Measurements from ENCODE around the gene TAOK1. TPM values are rescaled to one million over a fixed set of nuclear protein-coding genes. Genes with fewer than 3 reads are reported as not detected.
A peak's percentile ranks its signal among the peaks of the same experiment; 100 is the strongest.

TAOK1 gene
- total and polyA plus RNA-seq, 2 donors (not counting 1 experiment from before 2014, with no cell fraction given): 9.8 to 80.7 TPM

DNA sequence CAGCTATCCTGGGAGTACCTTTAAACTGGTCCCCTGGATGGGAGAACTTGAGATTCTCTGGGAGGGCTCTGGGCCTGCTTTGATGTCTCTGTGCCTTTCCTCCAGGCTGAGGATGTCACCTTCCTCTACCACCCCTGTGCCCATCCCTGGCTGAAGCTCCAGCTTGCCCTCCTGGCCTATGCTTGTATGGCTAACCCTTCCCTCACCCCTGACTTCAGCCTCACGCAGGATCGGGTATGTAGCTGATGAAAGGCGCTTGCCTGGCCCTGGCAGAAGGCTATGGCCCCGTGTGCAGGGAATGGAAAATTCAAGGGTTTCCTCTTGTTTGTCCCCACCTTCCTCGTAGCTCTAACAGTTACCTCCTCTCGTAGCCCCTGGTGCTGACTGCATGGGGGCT is 181.3 kb downstream of the TAOK1 start:
- Histone ChIP-seq H3K4me3 (ENCODE audit: control extremely low read depth in 1 of 5, extremely low read depth in 1 of 5, insufficient read depth in 1 of 5, low read depth in 2 of 5, low read length in 4 of 5) (no peak overlapping the region), H3K27ac (ENCODE audit: low read length in 2 of 2) (no peak overlapping the region), H2AFZ (ENCODE audit: insufficient read depth, low read depth, low read length, poor library complexity, severe bottlenecking) (no peak overlapping the region), H3K4me2 (replicated peaks; ENCODE audit: low read depth, low read length, poor library complexity, severe bottlenecking) (no peak overlapping the region), H3K9ac (ENCODE audit: low read length) (no peak overlapping the region), H3K79me2 (ENCODE audit: control insufficient read depth, insufficient read depth, low read length) (peaks cover 6% of the 10 kb centered on the region), H3K9me3 (ENCODE audit: control extremely low read depth in 1 of 3, control insufficient read depth in 2 of 3, insufficient read depth in 1 of 3, low read length in 2 of 3) (no peaks in the 10 kb centered on the region), H3K27me3 (replicated peaks in 1 of 4; ENCODE audit: control extremely low read depth in 1 of 4, control insufficient read depth in 3 of 4, insufficient read depth in 4 of 4, low read length in 3 of 4) (no peaks in the 10 kb centered on the region), H3K36me3 (replicated peaks in 1 of 2; ENCODE audit: control extremely low read depth in 1 of 2, control insufficient read depth in 1 of 2, extremely low read depth in 1 of 2, insufficient read depth in 2 of 2, low read length in 1 of 2) (peaks cover 0 to 29% of the 10 kb centered on the region in 2 experiments), H3K4me1 (ENCODE audit: control insufficient read depth in 2 of 2, insufficient read depth in 2 of 2, low read length in 2 of 2) (peaks cover 15 to 28% of the 10 kb centered on the region in 2 donors), H4K20me1 (ENCODE audit: control insufficient read depth, insufficient read depth, low read length, poor library complexity, severe bottlenecking) (peaks cover 34% of the 10 kb centered on the region)
- POLR2A ChIA-PET: interaction anchor here (0.6 to 1.5 kb wide), 4 partner anchors 20 to 77 kb away, joined by 3 to 6 read pairs (median 4); no protein-coding TSS in a partner anchor
- H3K27ac Mint-ChIP-seq: no peak overlapping the region
- TF ChIP-seq, protein P1, sequence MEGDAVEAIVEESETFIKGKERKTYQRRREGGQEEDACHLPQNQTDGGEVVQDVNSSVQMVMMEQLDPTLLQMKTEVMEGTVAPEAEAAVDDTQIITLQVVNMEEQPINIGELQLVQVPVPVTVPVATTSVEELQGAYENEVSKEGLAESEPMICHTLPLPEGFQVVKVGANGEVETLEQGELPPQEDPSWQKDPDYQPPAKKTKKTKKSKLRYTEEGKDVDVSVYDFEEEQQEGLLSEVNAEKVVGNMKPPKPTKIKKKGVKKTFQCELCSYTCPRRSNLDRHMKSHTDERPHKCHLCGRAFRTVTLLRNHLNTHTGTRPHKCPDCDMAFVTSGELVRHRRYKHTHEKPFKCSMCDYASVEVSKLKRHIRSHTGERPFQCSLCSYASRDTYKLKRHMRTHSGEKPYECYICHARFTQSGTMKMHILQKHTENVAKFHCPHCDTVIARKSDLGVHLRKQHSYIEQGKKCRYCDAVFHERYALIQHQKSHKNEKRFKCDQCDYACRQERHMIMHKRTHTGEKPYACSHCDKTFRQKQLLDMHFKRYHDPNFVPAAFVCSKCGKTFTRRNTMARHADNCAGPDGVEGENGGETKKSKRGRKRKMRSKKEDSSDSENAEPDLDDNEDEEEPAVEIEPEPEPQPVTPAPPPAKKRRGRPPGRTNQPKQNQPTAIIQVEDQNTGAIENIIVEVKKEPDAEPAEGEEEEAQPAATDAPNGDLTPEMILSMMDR (IDR thresholded peaks at IDR 0.05): no peak
- no peak for TF ChIP-seq EZH2 (IDR thresholded peaks at IDR 0.05; ENCODE audit: borderline replicate concordance, insufficient read depth, low read depth, low read length, poor library complexity, severe bottlenecking)
- peak; percentile 24 for DNase-seq
- H3K9me3 Mint-ChIP-seq (ENCODE audit: insufficient read depth): no peaks in the 10 kb centered on the region
- intact Hi-C loops (cut with micrococcal nuclease): no loop called here
- no peaks in the 10 kb centered on the region for H3K27me3 Mint-ChIP-seq
- peak overlapping the region; percentile 44 for H3K4me3 Mint-ChIP-seq
- 95% methylated on average over 4 of the region's 6 CpGs for WGBS (ENCODE audit: insufficient coverage)
- ATAC-seq (ENCODE audit: low read depth): no peak
- H3K4me1 Mint-ChIP-seq: peaks cover 26% of the 10 kb centered on the region
- CTCF ChIA-PET: interaction anchor here (1.4 to 24.3 kb wide), 6 partner anchors 11 to 202 kb away, joined by 4 to 336 read pairs (median 28); no protein-coding TSS in a partner anchor

DNA sequence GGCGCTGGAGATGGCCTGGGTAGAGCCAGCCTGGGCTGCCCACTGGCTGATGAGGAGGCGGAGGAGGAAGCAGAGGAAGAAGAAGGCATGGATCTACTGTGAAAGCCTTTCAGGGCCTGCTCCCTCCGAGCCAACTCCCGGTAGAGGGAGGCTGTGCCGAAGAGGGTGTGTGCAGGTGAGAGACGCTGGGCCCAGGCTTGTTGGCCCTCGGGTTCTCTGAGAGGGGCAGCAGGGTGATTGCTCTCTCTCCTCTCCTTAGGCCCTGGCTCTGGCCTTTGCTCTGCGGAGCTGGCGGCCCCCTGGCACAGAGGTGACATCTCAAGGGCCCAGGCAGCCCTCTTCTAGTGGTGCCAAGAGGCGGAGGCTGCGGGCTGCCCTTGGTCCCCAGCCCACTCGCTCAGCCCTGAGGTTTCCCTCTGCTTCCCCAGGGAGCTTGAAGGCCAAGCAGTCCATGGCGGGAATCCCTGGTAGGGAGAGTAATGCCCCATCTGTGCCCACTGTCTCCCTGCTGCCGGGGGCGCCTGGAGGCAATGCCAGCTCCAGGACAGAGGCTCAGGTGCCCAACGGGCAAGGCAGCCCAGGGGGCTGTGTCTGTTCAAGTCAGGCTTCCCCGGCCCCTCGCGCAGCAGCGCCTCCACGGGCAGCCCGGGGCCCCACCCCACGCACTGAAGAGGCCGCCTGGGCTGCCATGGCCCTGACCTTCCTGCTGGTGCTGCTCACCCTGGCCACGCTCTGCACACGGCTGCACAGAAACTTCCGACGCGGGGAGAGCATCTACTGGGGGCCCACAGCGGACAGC is 181.9 kb downstream of the TAOK1 start:
- H3K9me3 Mint-ChIP-seq (ENCODE audit: insufficient read depth): no peaks in the 10 kb centered on the region
- Histone ChIP-seq H3K9ac (ENCODE audit: low read length) (no peak overlapping the region), H4K20me1 (ENCODE audit: control insufficient read depth, insufficient read depth, low read length, poor library complexity, severe bottlenecking) (peaks cover 37% of the 10 kb centered on the region), H3K27me3 (replicated peaks in 1 of 4; ENCODE audit: control extremely low read depth in 1 of 4, control insufficient read depth in 3 of 4, insufficient read depth in 4 of 4, low read length in 3 of 4) (no peaks in the 10 kb centered on the region), H3K9me3 (ENCODE audit: control extremely low read depth in 1 of 3, control insufficient read depth in 2 of 3, insufficient read depth in 1 of 3, low read length in 2 of 3) (no peaks in the 10 kb centered on the region), H3K36me3 (replicated peaks in 1 of 2; ENCODE audit: control extremely low read depth in 1 of 2, control insufficient read depth in 1 of 2, extremely low read depth in 1 of 2, insufficient read depth in 2 of 2, low read length in 1 of 2) (peaks cover 0 to 35% of the 10 kb centered on the region in 2 experiments), H3K27ac (ENCODE audit: low read length in 2 of 2) (no peak overlapping the region), H3K4me1 (ENCODE audit: control insufficient read depth in 2 of 2, insufficient read depth in 2 of 2, low read length in 2 of 2) (peaks cover 15 to 28% of the 10 kb centered on the region in 2 donors), H3K4me2 (replicated peaks; ENCODE audit: low read depth, low read length, poor library complexity, severe bottlenecking) (peak overlapping the region; percentile 68), H3K79me2 (ENCODE audit: control insufficient read depth, insufficient read depth, low read length) (peaks cover 6% of the 10 kb centered on the region), H2AFZ (ENCODE audit: insufficient read depth, low read depth, low read length, poor library complexity, severe bottlenecking) (no peak overlapping the region), H3K4me3 (ENCODE audit: control extremely low read depth in 1 of 5, extremely low read depth in 1 of 5, insufficient read depth in 1 of 5, low read depth in 2 of 5, low read length in 4 of 5) (no peak overlapping the region)
- no peaks in the 10 kb centered on the region for H3K27me3 Mint-ChIP-seq
- TF ChIP-seq, protein P1 (IDR thresholded peaks at IDR 0.05): no peak
- no peak for TF ChIP-seq EZH2 (IDR thresholded peaks at IDR 0.05; ENCODE audit: borderline replicate concordance, insufficient read depth, low read depth, low read length, poor library complexity, severe bottlenecking)
- ChIA-PET POLR2A (interaction anchor here (0.5 to 1.5 kb wide), 6 partner anchors 10 to 189 kb away, joined by 3 to 6 read pairs (median 4); no protein-coding TSS in a partner anchor), CTCF (interaction anchor here (0.6 to 24.3 kb wide), 16 partner anchors 12 to 532 kb away, joined by 3 to 336 read pairs (median 6); partner anchors contain the start of gene ANKRD13B)
- 83% methylated on average over 28 of the region's 30 CpGs for WGBS (ENCODE audit: insufficient coverage)
- ATAC-seq (ENCODE audit: low read depth) (no peak), DNase-seq (peak; percentile 27)
- H3K4me1 Mint-ChIP-seq: peaks cover 26% of the 10 kb centered on the region
- H3K4me3 Mint-ChIP-seq: peak overlapping the region; percentile 44
- no peak overlapping the region for H3K27ac Mint-ChIP-seq
- intact Hi-C loops (cut with micrococcal nuclease): no loop called here

Data from B cell (primary cell).